Measurements from ENCODE around the gene SRP72. TPM values are rescaled to one million over a fixed set of nuclear protein-coding genes. Genes with fewer than 3 reads are reported as not detected.

SRP72 gene
- total and polyA plus RNA-seq, 4 donors, result 30.7 to 88.1 (median 58.2) TPM

- intact Hi-C loops (cut with DNase I), result no loop called here
- Histone ChIP-seq H3K27ac (ENCODE audit: low read depth in 1 of 2, low read length in 2 of 2) (no peak overlapping the region), H3K36me3 (ENCODE audit: control insufficient read depth in 1 of 2, insufficient read depth in 2 of 2, low read length in 1 of 2) (no peaks in the 10 kb centered on the region), H3K4me1 (ENCODE audit: control insufficient read depth in 1 of 2, insufficient read depth in 2 of 2, low read length in 2 of 2) (no peaks in the 10 kb centered on the region), H3K4me3 (ENCODE audit: low read length in 2 of 2) (no peak overlapping the region), H3K27me3 (ENCODE audit: control insufficient read depth in 1 of 2, insufficient read depth in 2 of 2, low read length in 1 of 2) (no peaks in the 10 kb centered on the region), H3K9me3 (ENCODE audit: control insufficient read depth, low read length) (no peaks in the 10 kb centered on the region)
- 58 to 66% methylated on average over 2 of the region's 2 CpGs for WGBS, 2 donors
- no peak for DNase-seq
- ATAC-seq (ENCODE audit: low FRiP score), result no peak
Observed at GRCh38 chr4:56513517-56513916, 46.1 kb downstream of the SRP72 start.

DNA sequence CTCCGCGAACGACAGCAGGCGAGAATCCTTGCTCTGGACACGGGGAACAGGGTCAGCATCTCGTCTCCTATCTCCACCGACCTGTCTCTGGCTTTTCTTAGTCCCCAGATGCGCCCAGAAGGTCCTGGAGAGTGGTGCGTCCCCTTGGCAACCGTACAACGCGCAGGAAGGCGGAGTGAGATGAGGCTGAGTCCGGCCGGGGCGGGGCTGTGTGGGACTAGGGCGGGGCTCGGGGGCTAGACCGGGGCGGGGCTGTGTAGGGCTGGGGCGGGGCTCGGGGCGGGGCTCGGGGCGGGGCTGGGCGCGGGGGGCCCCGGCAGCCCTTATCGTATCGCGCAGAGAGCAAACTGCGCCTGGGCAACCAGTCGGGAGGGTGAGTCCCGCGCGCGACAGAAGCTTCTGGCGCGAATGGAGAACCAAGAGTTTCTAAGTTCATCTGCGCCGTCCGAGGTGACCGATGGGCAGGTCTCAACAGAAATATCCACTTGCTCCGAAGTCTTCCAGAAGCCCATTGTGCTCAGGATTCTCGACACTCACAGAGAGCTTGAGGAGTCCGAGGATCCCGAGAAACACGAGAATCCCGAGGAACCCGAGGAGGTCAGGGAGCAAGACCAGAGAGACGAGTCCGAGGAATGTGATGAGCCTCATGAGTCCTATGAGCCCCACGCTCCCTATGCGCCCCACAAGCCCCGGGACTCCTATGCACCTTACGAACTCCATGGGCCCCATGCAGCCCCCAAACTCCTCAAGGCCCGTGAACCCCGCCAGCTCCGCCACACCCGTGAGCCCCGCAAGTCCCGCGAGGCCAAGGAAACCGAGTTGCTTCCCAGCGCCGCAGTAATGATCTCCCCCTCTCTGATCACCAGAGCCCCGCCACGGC is 63.1 kb downstream of the SRP72 start:
- 2% methylated on average over 63 to 68 of the region's 68 CpGs for WGBS, 2 donors
- DNase-seq, result peak; percentile 92 to 96
- no peaks in the 10 kb centered on the region for H3K27me3 ChIP-seq (ENCODE audit: control insufficient read depth in 1 of 2, insufficient read depth in 2 of 2, low read length in 1 of 2)
- H3K36me3 ChIP-seq (ENCODE audit: control insufficient read depth in 1 of 2, insufficient read depth in 2 of 2, low read length in 1 of 2), result no peaks in the 10 kb centered on the region
- H3K9me3 ChIP-seq (ENCODE audit: control insufficient read depth, low read length), result no peaks in the 10 kb centered on the region
- ATAC-seq (ENCODE audit: low FRiP score), result peak; percentile 95
- no peak overlapping the region for H3K27ac ChIP-seq (ENCODE audit: low read depth in 1 of 2, low read length in 2 of 2)
- intact Hi-C loops (cut with DNase I), result no loop called here
- peaks cover 0 to 1% of the 10 kb centered on the region in 2 donors for H3K4me1 ChIP-seq (ENCODE audit: control insufficient read depth in 1 of 2, insufficient read depth in 2 of 2, low read length in 2 of 2)
- H3K4me3 ChIP-seq (ENCODE audit: low read length in 2 of 2), result peak overlapping the region; percentile 37 to 75

DNA sequence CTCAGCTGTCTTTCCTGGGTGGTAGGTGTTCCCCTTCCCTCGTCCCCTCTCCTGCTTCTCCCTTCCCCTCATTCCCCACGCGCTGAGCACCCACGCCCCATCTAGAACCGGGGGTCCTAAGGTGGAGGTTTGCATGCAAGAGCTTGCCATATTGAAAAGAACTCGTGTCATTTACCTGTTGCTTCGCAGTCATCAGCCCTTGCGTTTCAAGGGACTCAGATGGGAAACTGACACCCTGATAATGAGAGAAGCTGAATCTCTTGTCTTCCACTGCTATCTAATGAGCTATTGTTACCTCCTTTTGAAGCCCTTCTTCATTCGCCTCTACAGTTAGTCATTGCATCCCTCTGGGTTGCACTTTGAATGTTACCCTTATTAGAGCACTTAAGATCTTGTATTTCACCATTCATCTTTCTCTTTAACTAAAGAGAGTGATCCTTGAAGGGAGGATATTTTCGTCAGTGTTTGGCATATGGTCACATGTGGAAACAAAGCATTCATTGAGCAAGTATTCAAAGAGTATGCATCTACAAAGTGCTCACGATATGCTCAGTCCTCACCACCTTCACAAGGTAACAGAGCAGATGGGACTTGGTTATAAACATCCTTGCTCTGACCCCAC is 63.8 kb downstream of the SRP72 start:
- ATAC-seq (ENCODE audit: low FRiP score), result peak; percentile 26
- intact Hi-C loops (cut with DNase I), result no loop called here
- H3K9me3 ChIP-seq (ENCODE audit: control insufficient read depth, low read length), result no peaks in the 10 kb centered on the region

GRCh38 chr4:56531823-56532222 is 64.4 kb downstream of the SRP72 start:
- H3K4me1 ChIP-seq (ENCODE audit: control insufficient read depth in 1 of 2, insufficient read depth in 2 of 2, low read length in 2 of 2), result peaks cover 0 to 1% of the 10 kb centered on the region in 2 donors
- H3K4me3 ChIP-seq (ENCODE audit: low read length in 2 of 2), result no peak overlapping the region
- DNase-seq (no peak), ATAC-seq (ENCODE audit: low FRiP score) (no peak)
- 49 to 62% methylated on average over 4 of the region's 4 CpGs for WGBS, 2 donors
- no peaks in the 10 kb centered on the region for H3K27me3 ChIP-seq (ENCODE audit: control insufficient read depth in 1 of 2, insufficient read depth in 2 of 2, low read length in 1 of 2)
- intact Hi-C loops (cut with DNase I), result no loop called here
- H3K27ac ChIP-seq (ENCODE audit: low read depth in 1 of 2, low read length in 2 of 2), result no peak overlapping the region
- no peaks in the 10 kb centered on the region for H3K36me3 ChIP-seq (ENCODE audit: control insufficient read depth in 1 of 2, insufficient read depth in 2 of 2, low read length in 1 of 2)
- H3K9me3 ChIP-seq (ENCODE audit: control insufficient read depth, low read length), result no peaks in the 10 kb centered on the region

More for the DNA sequence above, 63.8 kb downstream of the SRP72 start:
- Histone ChIP-seq H3K36me3 (ENCODE audit: control insufficient read depth in 1 of 2, insufficient read depth in 2 of 2, low read length in 1 of 2) (no peaks in the 10 kb centered on the region), H3K4me1 (ENCODE audit: control insufficient read depth in 1 of 2, insufficient read depth in 2 of 2, low read length in 2 of 2) (peaks cover 0 to 1% of the 10 kb centered on the region in 2 donors), H3K27me3 (ENCODE audit: control insufficient read depth in 1 of 2, insufficient read depth in 2 of 2, low read length in 1 of 2) (no peaks in the 10 kb centered on the region), H3K27ac (ENCODE audit: low read depth in 1 of 2, low read length in 2 of 2) (no peak overlapping the region), H3K4me3 (ENCODE audit: low read length in 2 of 2) (peak overlapping the region in 1 of 2 donors; percentile 37)
- no peak for DNase-seq
- 27 to 31% methylated on average over 11 of the region's 11 CpGs for WGBS, 2 donors

DNA sequence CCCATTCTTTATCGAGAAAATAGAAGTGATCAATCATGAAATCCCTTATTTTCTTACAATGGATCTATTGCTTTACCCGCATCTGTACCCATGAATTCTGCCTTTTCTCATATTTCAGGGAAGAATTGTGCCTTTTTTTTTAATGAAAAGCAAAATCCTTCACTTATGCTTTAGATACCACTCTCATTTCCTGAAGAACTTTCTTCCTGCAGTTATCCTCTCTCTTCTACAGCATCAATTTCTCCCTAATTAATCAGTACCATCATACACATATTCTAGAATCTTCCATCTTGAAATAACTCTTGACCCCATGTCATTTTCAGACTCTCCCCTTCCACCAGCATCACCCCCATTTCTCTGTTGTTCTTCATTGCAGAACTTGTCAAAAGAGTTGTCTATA is 64.8 kb downstream of the SRP72 start:
- H3K9me3 ChIP-seq (ENCODE audit: control insufficient read depth, low read length), result no peaks in the 10 kb centered on the region
- WGBS, 2 donors, result 91 to 92% methylated on average over 2 of the region's 2 CpGs
- H3K36me3 ChIP-seq (ENCODE audit: control insufficient read depth in 1 of 2, insufficient read depth in 2 of 2, low read length in 1 of 2), result no peaks in the 10 kb centered on the region
- no peak for ATAC-seq (ENCODE audit: low FRiP score)
- no peak overlapping the region for H3K4me3 ChIP-seq (ENCODE audit: low read length in 2 of 2)
- H3K4me1 ChIP-seq (ENCODE audit: control insufficient read depth in 1 of 2, insufficient read depth in 2 of 2, low read length in 2 of 2), result peaks cover 0 to 1% of the 10 kb centered on the region in 2 donors
- no peak for DNase-seq
- no peak overlapping the region for H3K27ac ChIP-seq (ENCODE audit: low read depth in 1 of 2, low read length in 2 of 2)
- intact Hi-C loops (cut with DNase I), result no loop called here
- no peaks in the 10 kb centered on the region for H3K27me3 ChIP-seq (ENCODE audit: control insufficient read depth in 1 of 2, insufficient read depth in 2 of 2, low read length in 1 of 2)

- peaks cover 0 to 1% of the 10 kb centered on the region in 2 donors for H3K4me1 ChIP-seq (ENCODE audit: control insufficient read depth in 1 of 2, insufficient read depth in 2 of 2, low read length in 2 of 2)
- intact Hi-C loops (cut with DNase I), result no loop called here
- H3K36me3 ChIP-seq (ENCODE audit: control insufficient read depth in 1 of 2, insufficient read depth in 2 of 2, low read length in 1 of 2), result no peaks in the 10 kb centered on the region
- H3K27me3 ChIP-seq (ENCODE audit: control insufficient read depth in 1 of 2, insufficient read depth in 2 of 2, low read length in 1 of 2), result no peaks in the 10 kb centered on the region
- 77 to 91% methylated on average over 7 of the region's 7 CpGs for WGBS, 2 donors
- no peak for DNase-seq
- no peak for ATAC-seq (ENCODE audit: low FRiP score)
- no peak overlapping the region for H3K27ac ChIP-seq (ENCODE audit: low read depth in 1 of 2, low read length in 2 of 2)
- H3K4me3 ChIP-seq (ENCODE audit: low read length in 2 of 2), result no peak overlapping the region
- H3K9me3 ChIP-seq (ENCODE audit: control insufficient read depth, low read length), result no peaks in the 10 kb centered on the region
Observed at GRCh38 chr4:56535915-56536314, 68.5 kb downstream of the SRP72 start.

- DNase-seq (no peak), ATAC-seq (ENCODE audit: low FRiP score) (no peak)
- 87 to 93% methylated on average over 1 of the region's 1 CpG for WGBS, 2 donors
- Histone ChIP-seq H3K4me3 (ENCODE audit: low read length in 2 of 2) (no peak overlapping the region), H3K4me1 (ENCODE audit: control insufficient read depth in 1 of 2, insufficient read depth in 2 of 2, low read length in 2 of 2) (no peaks in the 10 kb centered on the region), H3K36me3 (ENCODE audit: control insufficient read depth in 1 of 2, insufficient read depth in 2 of 2, low read length in 1 of 2) (no peaks in the 10 kb centered on the region), H3K27ac (ENCODE audit: low read depth in 1 of 2, low read length in 2 of 2) (no peak overlapping the region), H3K9me3 (ENCODE audit: control insufficient read depth, low read length) (no peaks in the 10 kb centered on the region), H3K27me3 (ENCODE audit: control insufficient read depth in 1 of 2, insufficient read depth in 2 of 2, low read length in 1 of 2) (no peaks in the 10 kb centered on the region)
- intact Hi-C loops (cut with DNase I), result no loop called here
Observed at GRCh38 chr4:56537147-56537546, 69.7 kb downstream of the SRP72 start.

DNA sequence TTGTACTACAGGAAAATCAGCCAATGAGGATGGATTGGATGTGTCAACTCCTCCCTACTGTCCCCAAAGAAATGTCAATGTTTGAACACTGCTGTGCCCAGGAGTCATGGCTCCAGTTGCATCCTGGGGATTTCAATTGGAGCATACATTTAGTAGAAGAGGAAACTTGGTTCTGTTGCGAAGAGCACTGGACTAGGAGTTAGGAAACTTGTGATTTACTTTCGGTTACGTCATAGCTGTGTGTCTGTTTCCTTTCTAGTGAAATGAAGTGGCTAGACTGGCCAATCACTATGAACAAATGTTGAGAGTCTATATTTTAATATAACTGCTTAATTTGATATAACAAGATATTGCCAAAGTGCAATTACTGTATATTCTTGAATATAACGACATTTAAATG is 73.4 kb downstream of the SRP72 start:
- H3K4me1 ChIP-seq (ENCODE audit: control insufficient read depth in 1 of 2, insufficient read depth in 2 of 2, low read length in 2 of 2), result no peaks in the 10 kb centered on the region
- H3K4me3 ChIP-seq (ENCODE audit: low read length in 2 of 2), result no peak overlapping the region
- DNase-seq (no peak), ATAC-seq (ENCODE audit: low FRiP score) (no peak)
- H3K27ac ChIP-seq (ENCODE audit: low read depth in 1 of 2, low read length in 2 of 2), result no peak overlapping the region
- H3K9me3 ChIP-seq (ENCODE audit: control insufficient read depth, low read length), result no peaks in the 10 kb centered on the region
- no peaks in the 10 kb centered on the region for H3K36me3 ChIP-seq (ENCODE audit: control insufficient read depth in 1 of 2, insufficient read depth in 2 of 2, low read length in 1 of 2)
- no peaks in the 10 kb centered on the region for H3K27me3 ChIP-seq (ENCODE audit: control insufficient read depth in 1 of 2, insufficient read depth in 2 of 2, low read length in 1 of 2)
- whole genome bisulfite sequencing, 2 donors, result 92 to 93% methylated on average over 4 of the region's 4 CpGs
- intact Hi-C loops (cut with DNase I), result loop anchor here in 1 of 2 donors (10.0 kb wide), 1 partner anchor 116 kb away; no protein-coding TSS in a partner anchor

Measured in aorta (tissue), 5 donors.